ENCODE data around the gene ADPRH.

Gene ADPRH

GRCh38 chr3:119598410-119599098, 19.3 kb downstream of the ADPRH start:
- no peak for DNase-seq

GRCh38 chr3:119599558-119600174, 20.4 kb downstream of the ADPRH start:
- DNase-seq: no peak

GRCh38 chr3:119600732-119601131, 21.4 kb downstream of the ADPRH start:
- no peak for DNase-seq

- no peak for DNase-seq
Measured at GRCh38 chr3:119601154-119601553, 21.9 kb downstream of the ADPRH start.

GRCh38 chr3:119602676-119603075, 23.4 kb downstream of the ADPRH start:
- no peak for DNase-seq

- no peak for DNase-seq
Measured at GRCh38 chr3:119604878-119605277, 25.6 kb downstream of the ADPRH start.

- DNase-seq: no peak
Measured at GRCh38 chr3:119608405-119609000, 29.2 kb downstream of the ADPRH start.

- no peak for DNase-seq
Measured at GRCh38 chr3:119609301-119609700, 30.0 kb downstream of the ADPRH start.

GRCh38 chr3:119611664-119612063, 32.4 kb downstream of the ADPRH start:
- DNase-seq: no peak

- no peak for DNase-seq
Measured at GRCh38 chr3:119613201-119613600, 33.9 kb downstream of the ADPRH start.

GRCh38 chr3:119613872-119614271, 34.6 kb downstream of the ADPRH start:
- no peak for DNase-seq

- no peak for DNase-seq
Measured at GRCh38 chr3:119616056-119616455, 36.8 kb downstream of the ADPRH start.

GRCh38 chr3:119619094-119619493, 39.8 kb downstream of the ADPRH start:
- DNase-seq: no peak

GRCh38 chr3:119620899-119621298, 41.6 kb downstream of the ADPRH start:
- DNase-seq: no peak

- no peak for DNase-seq
Measured at GRCh38 chr3:119624002-119624720, 44.9 kb downstream of the ADPRH start.

GRCh38 chr3:119625451-119626153, 46.3 kb downstream of the ADPRH start:
- no peak for DNase-seq

GRCh38 chr3:119626196-119626595, 46.9 kb downstream of the ADPRH start:
- DNase-seq: no peak

- DNase-seq: no peak
Measured at GRCh38 chr3:119627461-119627860, 48.2 kb downstream of the ADPRH start.

- no peak for DNase-seq
Measured at GRCh38 chr3:119628390-119628789, 49.1 kb downstream of the ADPRH start.

GRCh38 chr3:119628816-119629445, 49.6 kb downstream of the ADPRH start:
- DNase-seq: no peak

- DNase-seq: no peak
Measured at GRCh38 chr3:119630128-119630879, 51.0 kb downstream of the ADPRH start.

- DNase-seq: no peak
Measured at GRCh38 chr3:119630880-119631329, 51.6 kb downstream of the ADPRH start.

Measured in SHP77 (cell line).